HepG2 (cell line): Measurements from ENCODE around the gene HPCAL1. TPM values are rescaled to one million over a fixed set of nuclear protein-coding genes. Genes with fewer than 3 reads are reported as not detected.

Source experiments
- ARNTL ChIP-seq: sonication (generic); formaldehyde crosslinking; IDR thresholded peaks from 2 replicates; pipeline ENCODE4 v1.4.0; 2020; ENCODE audit warnings: mild to moderate bottlenecking, missing genetic modification reagents
- HNRNPLL ChIP-seq: fragments of 200-400 bp; formaldehyde crosslinking; IDR thresholded peaks from 2 replicates; pipeline ENCODE4 v1.6.1; 2017; ENCODE audit warnings: mild to moderate bottlenecking, low read depth, low read length; ENCODE audit not compliant: poor library complexity, severe bottlenecking
- NPAS2 ChIP-seq: sonication (generic); formaldehyde crosslinking; IDR thresholded peaks from 2 replicates; pipeline ENCODE4 v1.8.0; 2022; ENCODE audit warnings: mild to moderate bottlenecking, missing genetic modification reagents, borderline replicate concordance
- PITX1 ChIP-seq: sonication (generic); formaldehyde crosslinking; IDR thresholded peaks from 2 replicates; pipeline ENCODE4 v1.5.1; 2020; ENCODE audit warnings: mild to moderate bottlenecking, missing genetic modification reagents
- RARG ChIP-seq: sonication (generic); formaldehyde crosslinking; IDR thresholded peaks from 2 replicates; pipeline ENCODE4 v1.4.0; 2020; ENCODE audit warnings: low read depth, mild to moderate bottlenecking, missing genetic modification reagents
- SMC3 ChIP-seq: IDR thresholded peaks from 2 replicates; pipeline ENCODE4 v1.6.1; 2011; ENCODE audit warnings: low read length, improper control_type of control experiment
- ZBTB3 ChIP-seq: sonication (generic); formaldehyde crosslinking; IDR thresholded peaks from 2 replicates; pipeline ENCODE4 v1.4.0; 2020; ENCODE audit warnings: low read depth, mild to moderate bottlenecking, moderate library complexity, missing genetic modification reagents, borderline replicate concordance
- ZNF124 ChIP-seq: sonication (generic); formaldehyde crosslinking; IDR thresholded peaks from 2 replicates; pipeline ENCODE4 v1.4.0; 2020; ENCODE audit warnings: missing genetic modification reagents
- ZNF205 ChIP-seq: IDR thresholded peaks from 2 replicates; pipeline ENCODE4 v1.6.1; 2018; ENCODE audit warnings: missing biosample characterization, missing genetic modification reagents
- ZNF263 ChIP-seq: sonication (generic); formaldehyde crosslinking; IDR thresholded peaks from 2 replicates; pipeline ENCODE4 v1.4.0; 2020; ENCODE audit warnings: missing genetic modification reagents
- ZNF816 ChIP-seq: sonication (generic); formaldehyde crosslinking; IDR thresholded peaks from 2 replicates; pipeline ENCODE4 v1.8.0; 2022; ENCODE audit warnings: missing genetic modification reagents, mild to moderate bottlenecking, borderline replicate concordance
- ZNF878 ChIP-seq: sonication (generic); formaldehyde crosslinking; IDR thresholded peaks from 2 replicates; pipeline ENCODE4 v1.8.1; 2023; ENCODE audit warnings: mild to moderate bottlenecking, missing genetic modification reagents, moderate library complexity
- polyA plus RNA-seq, 8 experiments: library from polyadenylated mRNA; depleted of rRNA in 3 of 8; stranded (reverse) in 7 of 8; unstranded in 1 of 8; fragments of >200 nt; fragmentation: Illumina TruSeq in 4 of 8; extraction: Trizol in 4 of 8; gene quantifications; 2 replicates each; pipeline versions ENCODE4 v1.2.1 to v1.2.3, GENCODE V29; 2011 to 2016; ENCODE audit warnings: low read depth in 4 of 8, missing spikeins in 1 of 8, mixed read lengths in 1 of 8; ENCODE audit not compliant: insufficient read depth in 1 of 8
- total RNA-seq, 5 experiments: library from RNA; depleted of rRNA; stranded (reverse); fragments of >200 nt; fragmentation: Illumina TruSeq; extraction: Trizol; gene quantifications; 2 replicates each; pipeline ENCODE4 v1.2.3, GENCODE V29; 2016; ENCODE audit warnings: low read depth in 1 of 5
- TF ChIP-seq, protein P1 (sequence below): sonication (generic); formaldehyde crosslinking; conservative IDR thresholded peaks from 2 replicates; pipeline ENCODE4 v1.4.0; 2020; ENCODE audit warnings: missing genetic modification reagents
- TF ChIP-seq, protein P2 (sequence below): sonication (generic); formaldehyde crosslinking; IDR thresholded peaks from 2 replicates; pipeline ENCODE4 v1.4.0; 2020; ENCODE audit warnings: mild to moderate bottlenecking, missing genetic modification reagents
- TF ChIP-seq, protein P3 (sequence below): sonication (generic); formaldehyde crosslinking; IDR thresholded peaks from 2 replicates; pipeline ENCODE4 v1.9.0; 2021; ENCODE audit warnings: missing genetic modification reagents, borderline replicate concordance
- TF ChIP-seq, protein P4 (sequence below): sonication (generic); formaldehyde crosslinking; IDR thresholded peaks from 2 replicates; pipeline ENCODE4 v1.4.0; 2020; ENCODE audit warnings: missing genetic modification reagents

The HPCAL1 gene
- total and polyA plus RNA-seq, 2 of the 13 experiments (the other 11 are each of a cell fraction or from before 2014, with no cell fraction given) = 29.5 to 29.9 TPM

DNA sequence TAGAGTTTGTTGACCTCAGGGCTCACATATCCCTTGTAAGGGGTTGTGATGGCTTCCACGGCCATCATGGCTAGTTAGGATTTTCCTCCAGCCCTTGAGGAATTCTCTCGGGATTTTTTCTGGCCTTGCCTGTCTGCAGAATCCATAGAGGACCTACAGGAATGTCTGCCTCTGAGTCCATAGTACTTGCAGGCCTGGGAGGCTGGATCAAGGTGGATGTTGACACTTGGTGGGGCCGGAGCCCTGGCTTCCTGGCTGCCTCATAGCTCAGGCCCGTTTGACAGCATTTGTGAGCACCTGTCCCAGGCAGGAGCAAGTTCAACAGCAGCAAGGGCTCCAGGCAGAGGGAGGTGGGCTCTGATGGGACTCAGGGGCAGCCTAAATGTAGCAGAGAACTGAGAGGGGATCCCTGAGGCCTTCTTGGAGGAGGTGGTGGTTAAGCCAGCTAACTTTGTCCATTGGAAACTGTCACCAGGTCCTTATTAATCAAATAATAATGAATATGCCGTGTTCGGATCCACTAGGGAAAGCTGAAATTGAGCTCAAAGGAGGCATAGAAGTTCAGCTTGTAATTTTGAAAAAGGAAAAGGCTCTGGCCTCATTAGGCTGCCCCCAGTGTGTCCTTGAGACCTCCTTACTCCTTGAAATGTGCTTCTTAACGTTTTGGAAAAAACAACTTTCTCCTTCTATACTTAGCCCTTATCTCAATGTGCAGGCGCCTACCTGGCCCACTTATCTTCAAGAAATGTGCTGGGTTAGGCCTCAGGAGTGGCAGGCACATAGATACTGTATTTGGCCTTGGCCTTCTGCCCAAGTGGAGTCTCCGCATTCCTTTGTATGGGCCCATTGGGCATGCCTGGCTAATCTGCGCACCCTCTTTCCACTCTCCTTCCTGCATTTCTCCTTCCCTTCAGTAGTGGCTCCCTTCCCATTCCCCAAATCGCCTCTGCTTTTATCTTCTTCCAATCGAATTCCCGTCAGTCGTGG lies 66.9 kb downstream of the HPCAL1 start (continued):
- TF ChIP-seq, protein P1, sequence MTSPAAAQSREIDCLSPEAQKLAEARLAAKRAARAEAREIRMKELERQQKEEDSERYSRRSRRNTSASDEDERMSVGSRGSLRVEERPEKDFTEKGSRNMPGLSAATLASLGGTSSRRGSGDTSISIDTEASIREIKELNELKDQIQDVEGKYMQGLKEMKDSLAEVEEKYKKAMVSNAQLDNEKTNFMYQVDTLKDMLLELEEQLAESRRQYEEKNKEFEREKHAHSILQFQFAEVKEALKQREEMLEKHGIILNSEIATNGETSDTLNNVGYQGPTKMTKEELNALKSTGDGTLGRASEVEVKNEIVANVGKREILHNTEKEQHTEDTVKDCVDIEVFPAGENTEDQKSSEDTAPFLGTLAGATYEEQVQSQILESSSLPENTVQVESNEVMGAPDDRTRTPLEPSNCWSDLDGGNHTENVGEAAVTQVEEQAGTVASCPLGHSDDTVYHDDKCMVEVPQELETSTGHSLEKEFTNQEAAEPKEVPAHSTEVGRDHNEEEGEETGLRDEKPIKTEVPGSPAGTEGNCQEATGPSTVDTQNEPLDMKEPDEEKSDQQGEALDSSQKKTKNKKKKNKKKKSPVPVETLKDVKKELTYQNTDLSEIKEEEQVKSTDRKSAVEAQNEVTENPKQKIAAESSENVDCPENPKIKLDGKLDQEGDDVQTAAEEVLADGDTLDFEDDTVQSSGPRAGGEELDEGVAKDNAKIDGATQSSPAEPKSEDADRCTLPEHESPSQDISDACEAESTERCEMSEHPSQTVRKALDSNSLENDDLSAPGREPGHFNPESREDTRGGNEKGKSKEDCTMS (CRISPR knock-in tag) = no peak
- TF ChIP-seq SMC3 (no peak), ARNTL (no peak), ZNF205 (CRISPR knock-in tag) (no peak), HNRNPLL (no peak), ZNF816 (CRISPR knock-in tag) (no peak), ZNF124 (CRISPR knock-in tag) (no peak), ZNF878 (no peak), ZBTB3 (no peak), RARG (CRISPR knock-in tag) (no peak), ZNF263 (CRISPR knock-in tag) (peak; percentile 48), NPAS2 (CRISPR knock-in tag) (no peak), PITX1 (peak; percentile 73)
- TF ChIP-seq, protein P2, sequence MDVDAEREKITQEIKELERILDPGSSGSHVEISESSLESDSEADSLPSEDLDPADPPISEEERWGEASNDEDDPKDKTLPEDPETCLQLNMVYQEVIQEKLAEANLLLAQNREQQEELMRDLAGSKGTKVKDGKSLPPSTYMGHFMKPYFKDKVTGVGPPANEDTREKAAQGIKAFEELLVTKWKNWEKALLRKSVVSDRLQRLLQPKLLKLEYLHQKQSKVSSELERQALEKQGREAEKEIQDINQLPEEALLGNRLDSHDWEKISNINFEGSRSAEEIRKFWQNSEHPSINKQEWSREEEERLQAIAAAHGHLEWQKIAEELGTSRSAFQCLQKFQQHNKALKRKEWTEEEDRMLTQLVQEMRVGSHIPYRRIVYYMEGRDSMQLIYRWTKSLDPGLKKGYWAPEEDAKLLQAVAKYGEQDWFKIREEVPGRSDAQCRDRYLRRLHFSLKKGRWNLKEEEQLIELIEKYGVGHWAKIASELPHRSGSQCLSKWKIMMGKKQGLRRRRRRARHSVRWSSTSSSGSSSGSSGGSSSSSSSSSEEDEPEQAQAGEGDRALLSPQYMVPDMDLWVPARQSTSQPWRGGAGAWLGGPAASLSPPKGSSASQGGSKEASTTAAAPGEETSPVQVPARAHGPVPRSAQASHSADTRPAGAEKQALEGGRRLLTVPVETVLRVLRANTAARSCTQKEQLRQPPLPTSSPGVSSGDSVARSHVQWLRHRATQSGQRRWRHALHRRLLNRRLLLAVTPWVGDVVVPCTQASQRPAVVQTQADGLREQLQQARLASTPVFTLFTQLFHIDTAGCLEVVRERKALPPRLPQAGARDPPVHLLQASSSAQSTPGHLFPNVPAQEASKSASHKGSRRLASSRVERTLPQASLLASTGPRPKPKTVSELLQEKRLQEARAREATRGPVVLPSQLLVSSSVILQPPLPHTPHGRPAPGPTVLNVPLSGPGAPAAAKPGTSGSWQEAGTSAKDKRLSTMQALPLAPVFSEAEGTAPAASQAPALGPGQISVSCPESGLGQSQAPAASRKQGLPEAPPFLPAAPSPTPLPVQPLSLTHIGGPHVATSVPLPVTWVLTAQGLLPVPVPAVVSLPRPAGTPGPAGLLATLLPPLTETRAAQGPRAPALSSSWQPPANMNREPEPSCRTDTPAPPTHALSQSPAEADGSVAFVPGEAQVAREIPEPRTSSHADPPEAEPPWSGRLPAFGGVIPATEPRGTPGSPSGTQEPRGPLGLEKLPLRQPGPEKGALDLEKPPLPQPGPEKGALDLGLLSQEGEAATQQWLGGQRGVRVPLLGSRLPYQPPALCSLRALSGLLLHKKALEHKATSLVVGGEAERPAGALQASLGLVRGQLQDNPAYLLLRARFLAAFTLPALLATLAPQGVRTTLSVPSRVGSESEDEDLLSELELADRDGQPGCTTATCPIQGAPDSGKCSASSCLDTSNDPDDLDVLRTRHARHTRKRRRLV (CRISPR knock-in tag) = no peak
- TF ChIP-seq, protein P3, sequence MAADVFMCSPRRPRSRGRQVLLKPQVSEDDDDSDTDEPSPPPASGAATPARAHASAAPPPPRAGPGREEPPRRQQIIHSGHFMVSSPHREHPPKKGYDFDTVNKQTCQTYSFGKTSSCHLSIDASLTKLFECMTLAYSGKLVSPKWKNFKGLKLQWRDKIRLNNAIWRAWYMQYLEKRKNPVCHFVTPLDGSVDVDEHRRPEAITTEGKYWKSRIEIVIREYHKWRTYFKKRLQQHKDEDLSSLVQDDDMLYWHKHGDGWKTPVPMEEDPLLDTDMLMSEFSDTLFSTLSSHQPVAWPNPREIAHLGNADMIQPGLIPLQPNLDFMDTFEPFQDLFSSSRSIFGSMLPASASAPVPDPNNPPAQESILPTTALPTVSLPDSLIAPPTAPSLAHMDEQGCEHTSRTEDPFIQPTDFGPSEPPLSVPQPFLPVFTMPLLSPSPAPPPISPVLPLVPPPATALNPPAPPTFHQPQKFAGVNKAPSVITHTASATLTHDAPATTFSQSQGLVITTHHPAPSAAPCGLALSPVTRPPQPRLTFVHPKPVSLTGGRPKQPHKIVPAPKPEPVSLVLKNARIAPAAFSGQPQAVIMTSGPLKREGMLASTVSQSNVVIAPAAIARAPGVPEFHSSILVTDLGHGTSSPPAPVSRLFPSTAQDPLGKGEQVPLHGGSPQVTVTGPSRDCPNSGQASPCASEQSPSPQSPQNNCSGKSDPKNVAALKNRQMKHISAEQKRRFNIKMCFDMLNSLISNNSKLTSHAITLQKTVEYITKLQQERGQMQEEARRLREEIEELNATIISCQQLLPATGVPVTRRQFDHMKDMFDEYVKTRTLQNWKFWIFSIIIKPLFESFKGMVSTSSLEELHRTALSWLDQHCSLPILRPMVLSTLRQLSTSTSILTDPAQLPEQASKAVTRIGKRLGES (CRISPR knock-in tag) = no peak
- TF ChIP-seq, protein P4, sequence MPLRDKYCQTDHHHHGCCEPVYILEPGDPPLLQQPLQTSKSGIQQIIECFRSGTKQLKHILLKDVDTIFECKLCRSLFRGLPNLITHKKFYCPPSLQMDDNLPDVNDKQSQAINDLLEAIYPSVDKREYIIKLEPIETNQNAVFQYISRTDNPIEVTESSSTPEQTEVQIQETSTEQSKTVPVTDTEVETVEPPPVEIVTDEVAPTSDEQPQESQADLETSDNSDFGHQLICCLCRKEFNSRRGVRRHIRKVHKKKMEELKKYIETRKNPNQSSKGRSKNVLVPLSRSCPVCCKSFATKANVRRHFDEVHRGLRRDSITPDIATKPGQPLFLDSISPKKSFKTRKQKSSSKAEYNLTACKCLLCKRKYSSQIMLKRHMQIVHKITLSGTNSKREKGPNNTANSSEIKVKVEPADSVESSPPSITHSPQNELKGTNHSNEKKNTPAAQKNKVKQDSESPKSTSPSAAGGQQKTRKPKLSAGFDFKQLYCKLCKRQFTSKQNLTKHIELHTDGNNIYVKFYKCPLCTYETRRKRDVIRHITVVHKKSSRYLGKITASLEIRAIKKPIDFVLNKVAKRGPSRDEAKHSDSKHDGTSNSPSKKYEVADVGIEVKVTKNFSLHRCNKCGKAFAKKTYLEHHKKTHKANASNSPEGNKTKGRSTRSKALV = no peak
